Central memory CD4-positive, alpha-beta T cell (primary cell): Measurements from ENCODE around the gene KHK.

Experiments
- DNase-seq: peaks from one replicate; pipeline ENCODE4 v3.0.0; 2022

The KHK gene

GRCh38 chr2:27131429-27131828 is 44.9 kb downstream of the KHK start:
- DNase-seq, result no peak

- DNase-seq, result no peak
Measured at GRCh38 chr2:27133195-27133875, 46.8 kb downstream of the KHK start.

- peak; percentile 98 for DNase-seq
Measured at GRCh38 chr2:27133905-27134780, 47.6 kb downstream of the KHK start, which contains the start of gene PREB. TSS of gene PREB (minus strand) at chr2:27134636. CDS start at chr2:27134421, 215 bp downstream.

GRCh38 chr2:27134781-27135477 is 48.4 kb downstream of the KHK start:
- DNase-seq, result no peak

- no peak for DNase-seq
Measured at GRCh38 chr2:27135478-27135955, 48.9 kb downstream of the KHK start.

GRCh38 chr2:27136751-27137150 is 50.2 kb downstream of the KHK start:
- no peak for DNase-seq

GRCh38 chr2:27137322-27137935 is 50.9 kb downstream of the KHK start:
- DNase-seq, result no peak

GRCh38 chr2:27138111-27138510 is 51.5 kb downstream of the KHK start:
- DNase-seq, result no peak

- DNase-seq, result no peak
Measured at GRCh38 chr2:27139310-27139709, 52.7 kb downstream of the KHK start, which contains the start of gene PRR30. TSS of gene PRR30 (minus strand) at chr2:27139410. CDS start at chr2:27138329, 1,081 bp downstream.

GRCh38 chr2:27143285-27143684 is 56.7 kb downstream of the KHK start:
- DNase-seq, result no peak

- no peak for DNase-seq
Measured at GRCh38 chr2:27145682-27146081, 59.1 kb downstream of the KHK start.

- DNase-seq, result no peak
Measured at GRCh38 chr2:27147935-27148334, 61.4 kb downstream of the KHK start.

GRCh38 chr2:27148801-27149439 is 62.3 kb downstream of the KHK start, which contains the start of gene TCF23:
TSS of gene TCF23 (plus strand) at chr2:27149004. CDS start at chr2:27149134, 130 bp downstream.
- no peak for DNase-seq

GRCh38 chr2:27149570-27150405 is 63.2 kb downstream of the KHK start:
- DNase-seq, result no peak
